GM19463 (cell line): ENCODE data around the gene FAM151B.
"Not testable (repeated sequence)": the region's sequence is repeated elsewhere in the genome, so short reads cannot be mapped to it uniquely, and the experiment has no call there.

ENCODE experiments used
- ATAC-seq: cut with Tn5 transposase; IDR thresholded peaks from one replicate; pipeline ENCODE4 v1.9.1; 2021; ENCODE audit warnings: mild to moderate bottlenecking, moderate library complexity; ENCODE audit not compliant: unreplicated experiment

Gene FAM151B

DNA sequence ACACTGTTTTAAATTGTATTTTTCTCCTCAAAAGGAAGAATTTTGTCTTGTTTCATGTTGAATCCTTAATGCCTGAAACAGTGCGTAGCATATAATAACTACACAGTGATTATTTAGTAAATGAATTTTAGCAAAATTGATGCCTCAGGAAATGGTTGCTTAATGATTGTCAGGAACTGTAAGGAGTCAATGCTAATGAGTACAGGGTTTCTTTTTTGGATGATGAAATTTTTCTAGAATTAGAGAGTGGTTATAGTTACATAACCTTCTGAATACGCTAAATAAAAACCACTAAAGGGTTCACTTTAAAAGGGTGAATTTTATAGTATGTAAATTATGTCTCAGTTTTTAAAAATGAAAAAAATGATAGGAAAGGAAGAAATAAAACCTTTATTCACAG is 14.9 kb downstream of the FAM151B start:
- no peak for ATAC-seq

DNA sequence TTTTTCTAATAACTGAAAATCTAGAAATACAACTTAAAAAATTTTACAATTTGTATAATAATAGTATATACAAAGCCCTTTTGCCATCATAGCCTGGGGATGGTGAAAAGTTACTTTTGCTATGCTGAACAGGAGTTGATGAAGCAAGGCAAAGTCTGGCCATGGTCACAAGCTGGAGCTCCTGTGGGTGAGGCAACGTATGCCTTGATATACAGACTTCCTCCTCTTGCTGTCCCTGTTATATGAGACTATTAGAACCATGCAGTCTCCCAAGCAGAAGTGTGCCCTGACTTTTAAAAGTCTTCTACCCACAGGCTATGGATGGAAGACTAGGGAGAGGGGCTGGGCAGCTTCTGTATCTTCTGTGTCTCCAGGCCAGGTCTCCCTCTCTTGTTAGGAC is 15.7 kb downstream of the FAM151B start:
- ATAC-seq: no peak

DNA sequence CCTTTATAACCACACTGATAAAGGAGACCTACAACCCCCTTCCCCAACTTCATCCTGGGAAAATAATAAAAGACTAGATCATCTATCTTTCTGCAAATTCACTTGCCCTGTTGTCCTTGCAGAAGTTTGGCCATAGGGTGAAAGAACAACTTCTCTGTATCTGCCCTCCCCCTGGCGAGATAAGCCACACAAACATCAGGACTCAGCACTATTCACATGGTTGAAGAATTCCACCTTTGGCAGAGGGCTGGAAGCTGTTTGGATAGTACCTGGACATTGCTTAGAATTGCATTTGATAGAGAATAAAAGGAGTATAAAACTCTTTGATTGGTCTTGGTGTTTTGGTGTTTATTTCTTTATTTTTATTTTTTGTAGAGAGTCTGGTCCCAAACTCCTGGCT is 16.9 kb downstream of the FAM151B start:
- no peak for ATAC-seq

DNA sequence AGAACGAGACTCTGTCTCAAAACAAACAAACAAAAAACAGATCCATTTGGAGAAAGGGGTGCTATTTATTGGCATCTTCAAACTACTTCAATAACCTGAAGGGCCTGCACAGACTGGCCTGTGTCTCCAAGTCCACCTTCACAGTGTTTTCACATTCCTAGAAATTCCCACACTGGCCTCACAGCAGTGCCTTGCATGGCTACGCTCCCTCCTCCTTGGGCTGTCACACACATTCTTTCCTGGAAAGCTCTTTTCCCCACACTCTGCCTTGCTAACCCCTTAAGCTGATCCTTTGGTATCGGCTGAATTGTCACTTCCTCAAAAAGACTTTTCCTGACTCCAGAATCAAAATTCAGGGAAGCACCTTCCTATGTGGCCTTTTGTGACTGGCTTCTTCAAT is 19.8 kb downstream of the FAM151B start:
- ATAC-seq: no peak

DNA sequence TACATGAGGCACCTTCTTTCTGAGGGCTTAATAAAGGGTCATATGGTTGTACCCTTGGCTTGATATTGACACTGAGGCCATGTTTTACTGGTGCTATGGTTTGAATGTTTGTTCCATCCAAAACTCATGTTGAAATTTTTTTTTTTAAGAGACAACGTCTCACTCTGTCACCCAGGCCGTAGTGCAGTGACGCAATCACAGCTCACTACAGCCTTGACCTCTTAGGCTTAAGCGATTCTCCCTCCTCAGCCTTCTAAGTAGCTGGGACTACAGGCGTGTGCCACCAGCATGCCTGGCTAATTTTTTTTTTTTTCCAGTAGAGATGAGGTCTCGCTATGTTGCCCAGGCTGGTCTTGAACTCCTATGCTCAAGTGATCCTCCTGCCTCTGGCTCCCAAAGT is 20.9 kb downstream of the FAM151B start:
- ATAC-seq: no peak

DNA sequence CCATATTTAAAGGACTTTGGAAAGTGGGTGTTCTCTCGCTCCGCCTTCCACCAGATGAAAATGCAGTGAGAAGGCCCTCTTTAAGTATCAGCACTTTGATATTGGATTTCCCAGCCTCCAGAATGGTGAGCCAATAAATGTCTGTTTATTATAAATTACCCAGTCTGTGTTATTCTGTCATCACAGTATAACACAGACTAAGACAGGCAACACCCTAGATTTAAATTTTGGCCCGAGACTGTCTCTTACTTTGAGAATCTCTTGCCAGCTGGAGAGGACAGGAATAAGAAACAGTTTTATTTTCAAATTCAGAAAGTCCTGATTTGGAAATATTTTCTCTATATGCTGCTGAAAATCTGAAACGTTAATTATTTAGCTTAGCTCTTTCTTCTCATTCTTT is 21.5 kb downstream of the FAM151B start:
- ATAC-seq: no peak

DNA sequence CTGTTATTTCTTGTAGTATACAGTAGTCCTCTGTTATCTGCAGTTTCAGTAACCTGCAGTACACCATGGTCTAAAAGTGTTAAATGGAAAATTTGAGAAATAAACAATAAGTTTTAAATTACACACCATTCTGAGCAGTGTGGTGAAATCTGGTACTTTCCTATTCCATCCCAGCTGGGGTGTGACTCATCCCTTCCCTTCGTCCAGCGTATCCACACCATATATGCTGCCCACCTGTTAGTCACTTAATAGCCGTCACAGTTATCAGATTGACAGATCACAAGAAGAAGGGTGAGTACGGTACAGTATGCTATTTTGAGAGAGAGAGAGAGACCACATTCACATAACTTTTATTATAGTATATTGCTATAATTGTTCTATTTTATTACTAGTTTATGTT is 28.9 kb downstream of the FAM151B start:
- ATAC-seq: peak; percentile 91

DNA sequence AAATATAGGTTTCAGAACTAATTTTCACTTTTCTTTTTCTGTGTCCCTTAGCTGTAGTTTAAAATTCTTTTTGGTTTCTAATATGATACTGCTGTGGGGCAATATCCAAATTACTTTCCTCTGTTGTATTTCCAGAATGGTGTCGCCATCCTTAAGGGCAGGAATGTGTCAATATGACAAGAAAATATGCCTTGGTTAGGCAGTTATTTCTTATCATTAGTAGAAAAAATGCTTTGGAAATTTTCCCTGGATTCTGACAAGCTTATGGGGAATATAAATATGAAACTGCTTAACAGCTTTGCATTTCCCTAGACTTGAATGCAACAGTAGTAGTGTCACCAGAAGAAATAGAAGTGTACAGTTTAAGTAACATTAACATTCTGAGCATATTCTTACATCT is 52.8 kb downstream of the FAM151B start:
- no peak for ATAC-seq

DNA sequence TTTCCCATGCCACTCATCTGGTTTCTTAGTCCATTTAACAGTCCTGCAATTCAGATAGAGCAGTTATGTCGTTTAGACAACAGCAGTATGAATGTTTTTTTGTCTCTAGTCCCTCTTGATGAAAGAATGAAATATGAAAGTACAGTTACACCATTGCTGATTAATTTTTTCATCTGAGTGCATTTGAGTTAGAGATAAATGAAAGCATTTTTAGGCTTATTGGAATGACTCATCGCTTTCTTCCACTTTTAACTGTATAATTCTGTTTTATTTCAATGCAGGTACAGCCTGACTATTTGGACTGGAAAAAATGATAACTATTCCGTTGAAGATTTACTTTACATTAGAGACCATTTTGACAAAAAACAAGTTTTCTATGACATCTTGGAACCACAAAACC is 53.5 kb downstream of the FAM151B start:
- no peak for ATAC-seq

DNA sequence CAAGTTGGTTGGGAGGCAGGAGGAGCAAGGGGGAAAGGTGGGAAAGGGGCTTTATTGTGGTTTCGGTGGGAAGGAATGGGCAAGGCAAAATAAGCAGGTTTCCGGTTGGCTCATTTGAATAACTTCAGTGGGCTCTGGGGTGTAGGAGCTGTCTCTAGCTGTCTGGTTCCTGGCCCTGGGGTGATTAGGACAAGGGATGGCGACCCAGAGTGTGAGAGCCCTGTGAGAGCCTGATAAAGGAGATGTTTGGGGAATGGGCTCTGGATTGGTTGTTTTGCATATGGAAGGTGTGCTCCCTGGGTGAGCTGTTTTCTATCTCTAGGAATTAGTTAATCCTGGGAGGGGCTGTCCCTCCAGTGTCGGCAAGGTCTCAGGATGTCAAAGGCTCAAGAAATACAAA is 66.7 kb downstream of the FAM151B start:
- ATAC-seq: no peak

DNA sequence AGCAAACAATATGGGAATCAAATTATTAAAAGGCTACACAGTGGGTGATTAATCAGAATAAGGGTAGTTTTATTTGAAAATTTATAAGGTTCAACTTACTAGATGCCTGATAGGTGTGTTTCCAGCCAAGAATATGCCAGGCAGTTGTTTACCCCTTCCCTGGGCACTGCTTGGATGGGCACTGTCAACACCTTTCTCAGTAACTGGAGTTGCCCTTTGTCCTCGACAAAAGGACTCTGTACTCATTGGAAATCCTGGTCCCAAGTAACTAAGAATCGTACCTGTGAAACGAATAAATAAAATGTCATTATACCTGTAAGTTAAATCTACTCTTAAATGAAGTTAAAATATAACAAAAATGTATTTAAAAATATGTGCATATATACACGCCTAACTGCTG is 67.2 kb downstream of the FAM151B start:
- ATAC-seq: no peak

DNA sequence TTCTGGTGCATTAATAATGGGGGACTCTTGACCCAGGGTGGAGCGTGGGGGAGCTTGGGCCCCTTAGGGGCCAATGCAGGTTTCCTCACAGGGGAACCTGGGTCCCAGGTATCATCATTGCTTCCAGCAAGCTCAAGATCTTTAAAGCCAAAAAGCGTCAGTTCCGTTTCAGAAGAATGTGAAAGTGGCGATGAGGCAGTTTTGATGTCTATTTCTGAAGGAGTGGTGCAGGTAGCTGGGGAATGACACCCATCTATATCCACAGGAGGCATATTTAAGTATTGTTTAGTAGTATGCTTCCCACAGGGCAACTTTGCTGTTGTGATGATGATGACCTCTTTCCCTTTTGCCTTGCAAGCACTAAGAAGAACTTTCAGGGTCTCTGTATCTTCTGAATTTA is 71.3 kb downstream of the FAM151B start:
- ATAC-seq: no peak

DNA sequence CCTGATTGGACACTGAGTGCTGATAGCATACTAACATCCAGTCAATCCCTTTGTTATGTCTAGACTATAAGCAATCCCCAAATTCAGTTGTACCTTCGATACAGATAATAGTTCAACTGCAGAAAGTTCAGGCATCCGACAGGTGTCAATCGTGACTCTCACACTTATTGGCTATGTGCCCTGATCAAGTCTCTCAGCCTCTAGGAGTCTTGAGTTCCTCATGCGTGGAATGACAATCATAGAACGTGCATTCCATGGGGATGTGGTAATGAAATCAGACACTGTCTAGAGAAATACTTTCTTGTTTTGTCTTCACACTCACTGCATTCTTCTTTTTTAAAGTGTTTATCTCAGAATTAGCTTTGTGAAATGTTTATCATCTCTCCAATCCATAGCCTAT is 77.4 kb downstream of the FAM151B start:
- ATAC-seq: no peak

DNA sequence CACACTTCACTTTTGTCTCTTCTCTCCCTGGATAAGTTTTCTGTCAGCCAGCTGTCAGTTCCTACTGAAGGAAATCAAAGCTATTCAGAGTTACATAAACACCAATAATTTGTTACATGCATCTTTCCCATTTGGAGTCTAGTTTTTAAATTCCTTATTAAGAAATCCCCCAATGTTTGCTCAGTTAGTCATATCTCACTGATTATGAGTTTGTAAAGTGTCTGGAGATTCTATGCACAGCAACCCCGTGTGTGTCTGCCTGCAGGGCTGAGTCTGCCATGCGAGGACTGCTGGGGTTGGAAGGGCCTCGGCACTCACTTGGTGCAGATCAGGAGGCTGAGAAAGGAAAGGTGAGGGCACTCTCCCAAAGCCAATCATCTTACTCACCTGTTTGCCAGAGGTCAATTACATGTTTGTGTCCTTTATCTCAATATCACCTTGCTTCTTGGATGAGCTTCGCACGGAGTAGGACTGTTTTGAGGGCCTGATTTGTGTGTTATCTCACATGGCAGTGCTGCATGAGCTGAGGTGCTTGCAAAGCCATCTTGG is 78.9 kb downstream of the FAM151B start:
- no peak for ATAC-seq

DNA sequence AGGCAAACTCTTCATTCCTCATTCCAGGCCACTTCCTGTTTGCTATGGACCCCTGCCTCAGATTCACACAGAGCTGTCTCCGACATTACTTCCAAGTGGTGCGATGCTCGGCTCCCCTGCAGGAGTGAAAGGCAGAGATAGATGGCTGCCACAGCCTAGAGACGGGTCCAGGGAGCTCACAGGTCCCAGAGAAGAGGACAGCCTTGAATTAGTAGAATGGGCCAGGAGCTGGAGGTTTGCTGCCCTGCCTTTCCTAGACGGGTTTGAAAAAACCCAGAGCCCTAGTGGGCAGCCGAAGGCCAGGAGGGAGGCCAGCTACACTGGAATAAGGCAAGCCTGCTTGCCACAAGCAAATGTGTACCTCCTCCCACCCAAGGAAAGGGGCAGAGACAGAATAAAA is 80.4 kb downstream of the FAM151B start:
- no peak for ATAC-seq

DNA sequence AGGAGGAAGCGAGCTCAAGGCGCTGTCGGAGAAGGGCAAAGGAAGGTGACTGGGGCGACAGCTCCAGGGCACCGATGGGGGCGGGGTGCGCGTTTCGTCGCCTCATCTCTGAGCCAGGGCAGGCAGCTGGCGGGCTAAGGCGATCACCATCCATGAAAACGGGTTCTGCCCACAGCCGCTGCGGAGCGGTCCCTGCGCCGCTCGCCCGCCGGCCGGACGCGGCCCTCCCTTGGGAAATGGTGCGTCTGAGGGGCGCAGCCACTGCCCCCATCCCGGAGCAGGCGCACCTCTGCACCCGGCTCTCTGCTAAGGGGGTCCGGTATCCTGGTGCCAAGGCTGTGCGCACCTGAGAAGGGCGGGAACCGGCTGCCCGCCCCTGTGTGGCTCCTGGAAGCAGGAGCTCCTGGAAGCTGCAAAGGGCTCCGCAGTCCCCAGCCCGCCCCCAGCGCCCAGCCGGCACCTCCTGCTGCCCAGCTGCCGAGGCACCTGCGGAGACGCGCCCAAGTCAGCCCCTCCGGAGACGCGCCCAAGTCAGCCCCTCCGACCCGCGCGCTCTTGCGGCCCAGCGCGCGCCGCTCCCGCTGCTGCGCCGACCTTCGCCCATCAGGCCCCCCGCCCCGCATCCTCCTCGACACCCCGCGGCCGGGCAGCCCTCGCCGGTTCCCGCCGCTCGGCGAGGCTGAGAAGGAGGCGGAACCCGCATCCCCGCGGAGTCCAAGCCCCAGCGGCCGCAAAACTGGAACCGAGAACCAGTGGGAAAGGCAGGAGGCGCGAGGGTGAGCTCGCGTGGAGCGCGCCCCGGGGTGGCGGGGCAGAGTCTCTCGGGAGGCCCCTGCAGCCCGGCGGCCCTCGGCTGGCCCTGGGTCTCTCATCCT is 81.4 kb downstream of the FAM151B start:
- ATAC-seq: no peak

DNA sequence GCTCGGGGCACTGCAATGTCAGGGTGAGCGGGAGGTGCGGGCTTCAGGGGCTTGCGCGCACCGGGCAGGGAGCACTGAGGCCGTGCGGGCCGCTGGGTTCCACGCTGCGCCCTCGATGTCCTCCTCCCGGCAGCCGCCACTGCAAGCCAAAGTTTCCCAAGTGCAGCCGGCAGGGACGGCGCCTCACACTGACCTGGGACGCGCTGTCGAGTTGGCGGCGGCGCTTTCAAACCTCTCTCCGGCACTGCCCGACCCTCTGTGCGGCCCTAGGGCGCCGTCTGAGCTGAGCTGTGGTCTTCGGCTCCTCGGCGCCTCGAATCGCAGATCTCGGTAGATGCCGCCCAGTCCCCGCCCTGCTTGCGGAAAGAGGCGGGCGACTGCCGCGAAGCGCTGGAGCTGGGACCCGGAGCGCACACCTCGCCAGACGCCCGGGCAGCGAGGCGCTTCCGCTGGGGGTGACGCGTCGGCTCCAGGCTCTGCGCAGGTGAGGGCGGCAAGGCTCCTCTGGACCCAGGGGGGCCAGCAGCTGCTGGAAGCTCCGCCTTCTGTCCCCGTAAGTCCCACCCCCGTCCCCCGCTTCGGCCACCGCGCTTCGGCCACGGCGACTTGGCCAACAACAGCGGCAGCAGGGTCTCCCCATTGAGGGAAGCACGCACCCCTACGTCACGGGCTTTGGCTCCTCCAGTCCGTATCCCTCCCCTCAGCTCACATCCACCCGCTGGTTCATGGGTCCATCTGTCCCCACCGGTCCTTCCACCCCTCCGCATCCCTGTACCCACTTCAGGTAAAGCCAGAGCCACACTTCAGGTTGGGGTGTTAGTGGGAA is 82.3 kb downstream of the FAM151B start, which contains the start of gene ANKRD34B:
Gene ANKRD34B (minus strand): TSS at position 320 of the 826 bp plus-strand sequence. CDS start 10,261 bp downstream, outside the sequence.
- no peak for ATAC-seq

DNA sequence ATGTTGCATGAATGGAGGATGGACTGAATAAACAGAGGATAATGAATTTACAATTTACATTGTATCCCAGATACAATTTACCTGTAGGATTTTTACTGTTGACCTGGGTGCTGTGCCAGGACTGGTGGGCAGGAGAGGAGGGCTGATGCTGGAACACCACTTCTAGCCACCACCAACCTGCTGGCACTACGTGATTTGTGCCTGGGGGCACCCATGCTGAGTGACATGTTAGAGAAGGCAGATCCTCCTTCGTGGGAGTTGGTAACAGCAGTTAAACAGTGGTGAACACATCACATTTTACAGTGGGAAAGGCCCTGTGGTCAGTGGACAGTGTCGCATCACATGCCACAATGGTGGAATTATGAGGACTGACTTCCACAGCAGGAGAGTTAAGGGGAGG is 85.2 kb downstream of the FAM151B start:
- ATAC-seq: no peak

DNA sequence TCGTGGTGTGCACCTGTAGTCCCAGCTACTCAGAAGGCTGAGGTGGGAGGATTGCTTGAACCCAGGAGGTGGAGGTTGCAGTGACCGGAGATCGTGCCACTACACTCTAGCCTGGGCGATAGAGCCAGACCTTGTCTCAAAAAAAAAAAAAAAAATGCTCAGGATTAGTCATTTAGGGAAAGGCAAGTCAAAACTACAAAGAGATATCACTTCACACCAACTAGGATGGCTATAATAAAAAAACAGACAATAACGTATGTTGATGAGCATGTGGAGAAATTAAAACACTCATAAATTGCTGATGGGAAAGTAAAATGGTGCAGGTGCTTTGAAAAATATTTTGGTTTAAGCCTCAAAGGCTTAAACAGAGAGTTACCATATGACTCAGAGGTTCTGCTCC is 88.5 kb downstream of the FAM151B start:
- ATAC-seq: no peak

DNA sequence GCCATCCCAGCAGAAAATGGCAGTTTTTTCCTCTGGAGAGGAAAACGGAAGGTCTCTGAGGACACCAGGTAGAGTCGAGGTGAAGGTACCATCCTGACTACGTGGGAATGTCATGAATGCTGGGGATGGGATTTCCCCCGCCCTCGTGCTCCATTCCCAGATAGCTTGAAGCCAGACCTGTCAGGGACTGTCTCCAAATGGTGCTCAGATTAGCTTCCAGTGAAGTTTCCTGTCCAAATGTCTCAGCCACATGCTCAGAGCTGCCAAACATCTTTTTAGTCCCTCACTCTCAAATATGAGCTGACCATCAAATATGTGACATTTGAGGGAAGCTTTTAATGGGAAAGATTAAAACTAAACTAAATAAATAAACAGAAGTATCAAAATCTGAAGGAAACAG is 89.8 kb downstream of the FAM151B start:
- no peak for ATAC-seq

DNA sequence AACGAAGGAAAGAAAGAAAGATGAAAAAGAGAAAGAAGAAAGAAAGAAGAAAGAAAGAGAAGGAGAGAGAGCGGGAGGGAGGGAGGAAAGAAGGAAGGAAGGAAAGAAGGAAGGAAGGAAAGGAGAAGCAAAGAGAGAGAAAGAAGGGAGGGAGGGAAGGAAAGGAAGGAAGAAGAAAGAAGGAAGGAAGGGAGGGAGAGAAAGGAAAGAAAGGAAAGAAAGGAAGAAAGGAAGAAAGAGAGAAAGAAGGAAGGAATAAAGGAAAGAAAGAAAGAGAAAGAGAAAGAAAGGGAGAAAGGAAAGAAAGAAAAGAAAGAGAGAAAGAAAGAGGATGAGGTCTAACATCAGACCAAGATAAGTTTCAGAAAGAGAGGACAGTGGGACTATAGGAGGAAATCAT is 91.2 kb downstream of the FAM151B start:
- ATAC-seq: no peak

DNA sequence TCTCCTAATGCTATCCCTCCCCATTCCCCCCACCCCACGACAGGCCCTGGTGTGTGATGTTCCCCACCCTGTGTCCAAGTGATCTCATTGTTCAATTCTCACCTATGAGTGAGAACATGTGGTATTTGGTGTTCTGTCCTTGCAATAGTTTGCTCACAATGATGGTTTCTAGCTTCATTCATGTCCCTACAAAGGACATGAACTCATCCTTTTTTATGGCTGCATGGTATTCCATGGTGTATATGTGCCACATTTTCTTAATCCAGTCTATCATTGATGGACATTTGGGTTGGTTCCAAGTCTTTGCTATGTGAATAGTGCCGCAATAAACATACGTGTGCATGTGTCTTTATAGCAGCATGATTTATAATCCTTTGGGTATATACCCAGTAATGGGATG is 92.4 kb downstream of the FAM151B start:
- ATAC-seq: not testable (repeated sequence)
